SK-N-SH (cell line): Measurements from ENCODE around the gene C3AR1. TPM values are rescaled to one million over a fixed set of nuclear protein-coding genes. Genes with fewer than 3 reads are reported as not detected.

Source experiments
- CTCF ChIA-PET: fragments of 300-600, 350-600 bp; formaldehyde crosslinking; extraction: SDS; loops from one replicate; lab custom pipeline; 2021; lab: Yijun Ruan, JAX
- POLR2A ChIA-PET: fragments of 350-600 bp; sonication (Branson Sonifier 250); formaldehyde crosslinking; extraction: SDS; loops from one replicate; lab custom pipeline; 2020; ENCODE audit warnings: antibody characterized with exemption, inconsistent platforms; lab: Yijun Ruan, JAX
- DNase-seq: peaks from one replicate; pipeline ENCODE4 v3.0.0; 2012
- H2AFZ ChIP-seq: fragments of 200-600 bp; sonication (generic); 2 replicates; pipeline ENCODE4 v1.8.1; 2016; ENCODE audit warnings: antibody characterized with exemption, mild to moderate bottlenecking, low read depth
- H3F3A ChIP-seq: fragments of 200-600 bp; sonication (generic); replicated peaks from 2 replicates; pipeline ENCODE3; 2016; ENCODE audit warnings: antibody characterized with exemption, mild to moderate bottlenecking; ENCODE audit not compliant: insufficient read depth
- H3K27ac ChIP-seq, 2 experiments: fragments of 200-500 bp in 1 of 2; fragments of 200-600 bp in 1 of 2; sonication (Bioruptor generic) in 1 of 2; sonication (generic), shearing (Covaris generic) in 1 of 2; 2 replicates each; pipeline versions ENCODE4 v1.5.1 to v1.6.1; 2014 to 2016; ENCODE audit warnings: low read depth in 2 of 2, inconsistent platforms in 1 of 2, low read length in 1 of 2, mild to moderate bottlenecking in 1 of 2, mixed read lengths in 1 of 2
- H3K27me3 ChIP-seq: fragments of 200-600 bp; sonication (generic), shearing (Covaris generic); 2 replicates; pipeline ENCODE4 v1.6.1; 2016; ENCODE audit warnings: mixed run types; ENCODE audit not compliant: insufficient read depth
- H3K36me3 ChIP-seq, 2 experiments: fragments of 200-500 bp in 1 of 2; fragments of 200-600 bp in 1 of 2; sonication (Bioruptor generic) in 1 of 2; sonication (generic) in 1 of 2; replicated peaks in 1 of 2; 2 replicates each; pipeline versions ENCODE3 to v1.5.1; 2014 to 2016; ENCODE audit warnings: low read length in 1 of 2, mild to moderate bottlenecking in 1 of 2; ENCODE audit not compliant: insufficient read depth in 2 of 2, control insufficient read depth in 1 of 2
- H3K4me1 ChIP-seq, 2 experiments: fragments of 200-500 bp in 1 of 2; fragments of 200-600 bp in 1 of 2; sonication (Bioruptor generic) in 1 of 2; sonication (generic), shearing (Covaris generic) in 1 of 2; 2 replicates each; pipeline versions ENCODE4 v1.5.1 to v1.6.1; 2014 to 2016; ENCODE audit warnings: low read depth in 1 of 2, low read length in 1 of 2, mixed run types in 1 of 2; ENCODE audit not compliant: insufficient read depth in 2 of 2, control insufficient read depth in 1 of 2
- H3K4me2 ChIP-seq: fragments of 200-600 bp; sonication (generic), shearing (Covaris generic); 2 replicates; pipeline ENCODE4 v1.6.1; 2017; ENCODE audit warnings: mixed run types
- H3K4me3 ChIP-seq, 2 experiments: fragments of 200-500 bp in 1 of 2; fragments of 200-600 bp in 1 of 2; sonication (Bioruptor generic) in 1 of 2; sonication (generic), shearing (Covaris generic) in 1 of 2; 2 replicates each; pipeline versions ENCODE4 v1.5.1 to v1.8.1; 2014 to 2016; ENCODE audit warnings: low read depth in 2 of 2, inconsistent platforms in 1 of 2, low read length in 1 of 2, mild to moderate bottlenecking in 1 of 2, mixed read lengths in 1 of 2, moderate library complexity in 1 of 2
- H3K79me2 ChIP-seq: fragments of 200-600 bp; sonication (generic); 2 replicates; pipeline ENCODE4 v1.8.1; 2017; ENCODE audit warnings: mild to moderate bottlenecking; ENCODE audit not compliant: insufficient read depth
- H3K9ac ChIP-seq: fragments of 200-600 bp; sonication (generic); 2 replicates; pipeline ENCODE4 v1.6.1; 2017; ENCODE audit warnings: mixed run types
- H3K9me2 ChIP-seq: fragments of 200-600 bp; sonication (generic); 2 replicates; pipeline ENCODE4 v1.6.1; 2017; ENCODE audit warnings: mixed run types
- H3K9me3 ChIP-seq: fragments of 200-600 bp; sonication (generic); 2 replicates; pipeline ENCODE4 v1.6.1; 2017; ENCODE audit warnings: mixed run types, mild to moderate bottlenecking, moderate library complexity
- H4K20me1 ChIP-seq: fragments of 200-600 bp; sonication (generic); 2 replicates; pipeline ENCODE4 v1.6.1; 2017; ENCODE audit warnings: mild to moderate bottlenecking, mixed run types; ENCODE audit not compliant: insufficient read depth
- ELF1 ChIP-seq: IDR thresholded peaks from 2 replicates; pipeline ENCODE4 v1.4.0; 2012
- GABPA ChIP-seq: IDR thresholded peaks from 2 replicates; pipeline ENCODE4 v1.4.0; 2012; ENCODE audit warnings: low read depth, mild to moderate bottlenecking
- JUND ChIP-seq: IDR thresholded peaks from 2 replicates; pipeline ENCODE4 v1.4.0; 2012
- MXI1 ChIP-seq: IDR thresholded peaks from 2 replicates; pipeline ENCODE4 v1.6.1; 2012; ENCODE audit warnings: mild to moderate bottlenecking, low read depth, low read length, improper control_type of control experiment
- RFX5 ChIP-seq: IDR thresholded peaks from 2 replicates; pipeline ENCODE4 v1.6.1; 2012; ENCODE audit warnings: mild to moderate bottlenecking, improper control_type of control experiment, low read length
- SIN3A ChIP-seq: IDR thresholded peaks from 2 replicates; pipeline ENCODE4 v1.6.1; 2012; ENCODE audit warnings: low read depth, mild to moderate bottlenecking, low read length, moderate library complexity, borderline replicate concordance
- TCF12 ChIP-seq: IDR thresholded peaks from 2 replicates; pipeline ENCODE4 v1.4.0; 2012
- TEAD4 ChIP-seq: IDR thresholded peaks from 2 replicates; pipeline ENCODE4 v1.4.0; 2012; ENCODE audit warnings: mild to moderate bottlenecking, borderline replicate concordance; ENCODE audit not compliant: insufficient read depth
- WGBS: methylation state at CpG from one replicate; pipeline ENCODE4 v1.1.6; 2017; ENCODE audit warnings: low lambda C conversion rate; 5-methylcytosine and 5-hydroxymethylcytosine counted together
- polyA plus RNA-seq, 3 experiments: library from polyadenylated mRNA; depleted of rRNA; stranded (reverse); fragments of >200 nt; gene quantifications; 2 replicates each; pipeline ENCODE4 v1.2.3, GENCODE V29; 2012
- TF ChIP-seq, protein P1 (sequence below): IDR thresholded peaks from 2 replicates; pipeline ENCODE4 v1.6.1; 2012; ENCODE audit warnings: mild to moderate bottlenecking, low read depth, low read length, moderate library complexity
- TF ChIP-seq, protein P2 (sequence below): IDR thresholded peaks from 2 replicates; pipeline ENCODE4 v1.4.0; 2012; ENCODE audit warnings: low read depth, borderline replicate concordance
- TF ChIP-seq, protein P3 (sequence below): IDR thresholded peaks from 2 replicates; pipeline ENCODE4; 2012
- TF ChIP-seq, protein P4 (sequence below): fragments of 150-350 bp; IDR thresholded peaks from 2 replicates; pipeline ENCODE4 v1.6.1; 2016; ENCODE audit warnings: mild to moderate bottlenecking, low read depth, low read length
- TF ChIP-seq, protein P5 (sequence below): fragments of 150-350 bp; IDR thresholded peaks from 2 replicates; pipeline ENCODE4 v1.6.1; 2017; ENCODE audit warnings: antibody characterized with exemption, low read length, low read depth, borderline replicate concordance

C3AR1 gene
- polyA plus RNA-seq, 1 of the 3 experiments (the other 2 are of a cell fraction) = 1.4 TPM

DNA sequence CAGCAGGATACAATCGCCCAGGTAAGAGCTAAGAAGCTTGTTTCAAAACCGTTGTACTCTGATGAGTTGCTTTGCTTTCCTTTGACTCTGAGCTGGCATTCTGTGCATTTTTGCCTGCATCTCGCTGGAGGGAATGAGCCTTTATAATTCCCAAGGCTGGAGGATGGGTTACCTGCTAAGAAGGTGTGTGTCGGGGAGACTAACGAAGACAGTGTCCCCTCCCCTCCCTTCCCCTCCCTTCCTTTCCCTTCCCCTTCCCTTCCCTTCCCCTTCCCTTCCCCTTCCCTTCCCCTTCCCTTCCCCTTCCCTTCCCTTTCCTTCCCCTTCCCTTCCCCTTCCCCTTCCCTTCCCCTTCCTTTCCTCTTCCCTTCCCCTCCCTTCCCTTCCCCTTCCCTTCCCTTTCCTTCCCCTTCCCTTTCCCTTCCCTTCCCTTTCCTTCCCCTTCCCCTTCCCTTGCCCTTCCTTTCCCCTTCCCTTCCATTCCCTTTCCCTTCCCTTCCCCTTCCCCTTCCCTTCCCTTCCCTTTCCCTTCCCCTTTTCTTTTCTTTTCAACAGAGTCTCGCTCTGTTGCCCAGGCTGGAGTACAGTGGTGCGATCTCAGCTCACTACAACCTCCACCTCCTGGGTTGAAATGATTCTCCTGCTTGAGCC lies 15.4 kb downstream of the C3AR1 start:
- no peak overlapping the region for H3K9ac ChIP-seq
- no peaks in the 10 kb centered on the region for H3K4me1 ChIP-seq
- POLR2A ChIA-PET = no interaction called here
- H3K4me2 ChIP-seq = no peak overlapping the region
- TF ChIP-seq, protein P1, sequence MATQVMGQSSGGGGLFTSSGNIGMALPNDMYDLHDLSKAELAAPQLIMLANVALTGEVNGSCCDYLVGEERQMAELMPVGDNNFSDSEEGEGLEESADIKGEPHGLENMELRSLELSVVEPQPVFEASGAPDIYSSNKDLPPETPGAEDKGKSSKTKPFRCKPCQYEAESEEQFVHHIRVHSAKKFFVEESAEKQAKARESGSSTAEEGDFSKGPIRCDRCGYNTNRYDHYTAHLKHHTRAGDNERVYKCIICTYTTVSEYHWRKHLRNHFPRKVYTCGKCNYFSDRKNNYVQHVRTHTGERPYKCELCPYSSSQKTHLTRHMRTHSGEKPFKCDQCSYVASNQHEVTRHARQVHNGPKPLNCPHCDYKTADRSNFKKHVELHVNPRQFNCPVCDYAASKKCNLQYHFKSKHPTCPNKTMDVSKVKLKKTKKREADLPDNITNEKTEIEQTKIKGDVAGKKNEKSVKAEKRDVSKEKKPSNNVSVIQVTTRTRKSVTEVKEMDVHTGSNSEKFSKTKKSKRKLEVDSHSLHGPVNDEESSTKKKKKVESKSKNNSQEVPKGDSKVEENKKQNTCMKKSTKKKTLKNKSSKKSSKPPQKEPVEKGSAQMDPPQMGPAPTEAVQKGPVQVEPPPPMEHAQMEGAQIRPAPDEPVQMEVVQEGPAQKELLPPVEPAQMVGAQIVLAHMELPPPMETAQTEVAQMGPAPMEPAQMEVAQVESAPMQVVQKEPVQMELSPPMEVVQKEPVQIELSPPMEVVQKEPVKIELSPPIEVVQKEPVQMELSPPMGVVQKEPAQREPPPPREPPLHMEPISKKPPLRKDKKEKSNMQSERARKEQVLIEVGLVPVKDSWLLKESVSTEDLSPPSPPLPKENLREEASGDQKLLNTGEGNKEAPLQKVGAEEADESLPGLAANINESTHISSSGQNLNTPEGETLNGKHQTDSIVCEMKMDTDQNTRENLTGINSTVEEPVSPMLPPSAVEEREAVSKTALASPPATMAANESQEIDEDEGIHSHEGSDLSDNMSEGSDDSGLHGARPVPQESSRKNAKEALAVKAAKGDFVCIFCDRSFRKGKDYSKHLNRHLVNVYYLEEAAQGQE = no peak
- H3K4me3 ChIP-seq = no peak overlapping the region
- no peaks in the 10 kb centered on the region for H3F3A ChIP-seq
- CTCF ChIA-PET = interaction anchor here (0.8 to 1.9 kb wide), 2 partner anchors 28 to 47 kb away, joined by 3 to 7 read pairs; no protein-coding TSS in a partner anchor
- H3K9me3 ChIP-seq = no peaks in the 10 kb centered on the region
- no peak for DNase-seq
- peaks cover 51 to 54% of the 10 kb centered on the region in 2 experiments for H3K36me3 ChIP-seq
- H2AFZ ChIP-seq = no peak overlapping the region
- no peaks in the 10 kb centered on the region for H3K79me2 ChIP-seq
- H3K27ac ChIP-seq = no peak overlapping the region
- 88% methylated on average over 7 of the region's 7 CpGs for WGBS
- H3K9me2 ChIP-seq = no peaks in the 10 kb centered on the region
- no peaks in the 10 kb centered on the region for H3K27me3 ChIP-seq
- H4K20me1 ChIP-seq = no peaks in the 10 kb centered on the region

DNA sequence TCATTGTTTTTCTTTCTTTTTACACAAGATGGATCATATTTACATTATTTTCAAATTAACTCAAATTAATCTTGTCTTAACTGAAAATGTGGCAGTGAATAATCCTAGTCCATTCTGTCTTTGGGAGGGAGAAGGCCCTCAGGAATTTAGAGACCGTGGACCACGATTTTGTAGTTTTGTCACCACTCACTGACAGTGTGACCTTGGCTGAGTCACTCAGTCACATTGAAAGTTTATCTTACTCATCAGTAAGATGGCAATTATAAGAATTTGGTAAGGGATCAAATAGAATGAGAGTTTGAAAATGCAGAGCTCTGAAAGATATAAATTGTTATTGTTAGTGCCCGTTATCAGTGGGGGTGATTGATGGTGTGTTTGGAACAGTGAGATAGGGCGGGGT lies 17.3 kb downstream of the C3AR1 start:
- ChIA-PET CTCF (interaction anchor here (0.6 to 1.9 kb wide), 3 partner anchors 29 to 938 kb away, joined by 3 to 7 read pairs (median 4); no protein-coding TSS in a partner anchor), POLR2A (no interaction called here)
- DNase-seq = no peak

More for the DNA sequence above, 17.3 kb downstream of the C3AR1 start:
- H3K4me3 ChIP-seq = no peak overlapping the region
- no peaks in the 10 kb centered on the region for H3K79me2 ChIP-seq
- TF ChIP-seq MXI1 (no peak), ELF1 (no peak), RFX5 (no peak), TEAD4 (no peak), GABPA (no peak), SIN3A (no peak), JUND (no peak), TCF12 (no peak)
- TF ChIP-seq, protein P2, sequence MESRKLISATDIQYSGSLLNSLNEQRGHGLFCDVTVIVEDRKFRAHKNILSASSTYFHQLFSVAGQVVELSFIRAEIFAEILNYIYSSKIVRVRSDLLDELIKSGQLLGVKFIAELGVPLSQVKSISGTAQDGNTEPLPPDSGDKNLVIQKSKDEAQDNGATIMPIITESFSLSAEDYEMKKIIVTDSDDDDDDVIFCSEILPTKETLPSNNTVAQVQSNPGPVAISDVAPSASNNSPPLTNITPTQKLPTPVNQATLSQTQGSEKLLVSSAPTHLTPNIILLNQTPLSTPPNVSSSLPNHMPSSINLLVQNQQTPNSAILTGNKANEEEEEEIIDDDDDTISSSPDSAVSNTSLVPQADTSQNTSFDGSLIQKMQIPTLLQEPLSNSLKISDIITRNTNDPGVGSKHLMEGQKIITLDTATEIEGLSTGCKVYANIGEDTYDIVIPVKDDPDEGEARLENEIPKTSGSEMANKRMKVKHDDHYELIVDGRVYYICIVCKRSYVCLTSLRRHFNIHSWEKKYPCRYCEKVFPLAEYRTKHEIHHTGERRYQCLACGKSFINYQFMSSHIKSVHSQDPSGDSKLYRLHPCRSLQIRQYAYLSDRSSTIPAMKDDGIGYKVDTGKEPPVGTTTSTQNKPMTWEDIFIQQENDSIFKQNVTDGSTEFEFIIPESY = no peak
- TF ChIP-seq, protein P3, sequence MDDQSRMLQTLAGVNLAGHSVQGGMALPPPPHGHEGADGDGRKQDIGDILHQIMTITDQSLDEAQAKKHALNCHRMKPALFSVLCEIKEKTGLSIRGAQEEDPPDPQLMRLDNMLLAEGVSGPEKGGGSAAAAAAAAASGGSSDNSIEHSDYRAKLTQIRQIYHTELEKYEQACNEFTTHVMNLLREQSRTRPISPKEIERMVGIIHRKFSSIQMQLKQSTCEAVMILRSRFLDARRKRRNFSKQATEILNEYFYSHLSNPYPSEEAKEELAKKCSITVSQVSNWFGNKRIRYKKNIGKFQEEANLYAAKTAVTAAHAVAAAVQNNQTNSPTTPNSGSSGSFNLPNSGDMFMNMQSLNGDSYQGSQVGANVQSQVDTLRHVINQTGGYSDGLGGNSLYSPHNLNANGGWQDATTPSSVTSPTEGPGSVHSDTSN = no peak
- TF ChIP-seq, protein P4, sequence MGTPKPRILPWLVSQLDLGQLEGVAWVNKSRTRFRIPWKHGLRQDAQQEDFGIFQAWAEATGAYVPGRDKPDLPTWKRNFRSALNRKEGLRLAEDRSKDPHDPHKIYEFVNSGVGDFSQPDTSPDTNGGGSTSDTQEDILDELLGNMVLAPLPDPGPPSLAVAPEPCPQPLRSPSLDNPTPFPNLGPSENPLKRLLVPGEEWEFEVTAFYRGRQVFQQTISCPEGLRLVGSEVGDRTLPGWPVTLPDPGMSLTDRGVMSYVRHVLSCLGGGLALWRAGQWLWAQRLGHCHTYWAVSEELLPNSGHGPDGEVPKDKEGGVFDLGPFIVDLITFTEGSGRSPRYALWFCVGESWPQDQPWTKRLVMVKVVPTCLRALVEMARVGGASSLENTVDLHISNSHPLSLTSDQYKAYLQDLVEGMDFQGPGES = no peak
- TF ChIP-seq, protein P5, sequence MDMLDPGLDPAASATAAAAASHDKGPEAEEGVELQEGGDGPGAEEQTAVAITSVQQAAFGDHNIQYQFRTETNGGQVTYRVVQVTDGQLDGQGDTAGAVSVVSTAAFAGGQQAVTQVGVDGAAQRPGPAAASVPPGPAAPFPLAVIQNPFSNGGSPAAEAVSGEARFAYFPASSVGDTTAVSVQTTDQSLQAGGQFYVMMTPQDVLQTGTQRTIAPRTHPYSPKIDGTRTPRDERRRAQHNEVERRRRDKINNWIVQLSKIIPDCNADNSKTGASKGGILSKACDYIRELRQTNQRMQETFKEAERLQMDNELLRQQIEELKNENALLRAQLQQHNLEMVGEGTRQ = no peak
- H3K36me3 ChIP-seq = peaks cover 45 to 53% of the 10 kb centered on the region in 2 experiments
- H3F3A ChIP-seq = no peaks in the 10 kb centered on the region
- no peaks in the 10 kb centered on the region for H3K4me1 ChIP-seq
- no peak overlapping the region for H3K27ac ChIP-seq
- H4K20me1 ChIP-seq = no peaks in the 10 kb centered on the region
- H3K9ac ChIP-seq = no peak overlapping the region
- no peak overlapping the region for H3K4me2 ChIP-seq
- no peaks in the 10 kb centered on the region for H3K9me2 ChIP-seq
- no peak overlapping the region for H2AFZ ChIP-seq
- H3K27me3 ChIP-seq = no peaks in the 10 kb centered on the region
- H3K9me3 ChIP-seq = no peaks in the 10 kb centered on the region
- 83% methylated on average over 4 of the region's 4 CpGs for WGBS
